Measurements from ENCODE around the gene PPP2R2B. TPM values are rescaled to one million over a fixed set of nuclear protein-coding genes. Genes with fewer than 3 reads are reported as not detected.

PPP2R2B gene
- total and polyA plus RNA-seq, 3 donors from 2014 or later: 9.8 to 36.6 (median 32.0) TPM

GRCh38 chr5:146607659-146608332 is 270.8 kb downstream of the PPP2R2B start:
- DNase-seq: no peak
- H3K36me3 ChIP-seq (ENCODE audit: low read depth, missing control alignments): no peaks in the 10 kb centered on the region
- no peaks in the 10 kb centered on the region for H3K4me1 ChIP-seq
- TF ChIP-seq, protein P1, sequence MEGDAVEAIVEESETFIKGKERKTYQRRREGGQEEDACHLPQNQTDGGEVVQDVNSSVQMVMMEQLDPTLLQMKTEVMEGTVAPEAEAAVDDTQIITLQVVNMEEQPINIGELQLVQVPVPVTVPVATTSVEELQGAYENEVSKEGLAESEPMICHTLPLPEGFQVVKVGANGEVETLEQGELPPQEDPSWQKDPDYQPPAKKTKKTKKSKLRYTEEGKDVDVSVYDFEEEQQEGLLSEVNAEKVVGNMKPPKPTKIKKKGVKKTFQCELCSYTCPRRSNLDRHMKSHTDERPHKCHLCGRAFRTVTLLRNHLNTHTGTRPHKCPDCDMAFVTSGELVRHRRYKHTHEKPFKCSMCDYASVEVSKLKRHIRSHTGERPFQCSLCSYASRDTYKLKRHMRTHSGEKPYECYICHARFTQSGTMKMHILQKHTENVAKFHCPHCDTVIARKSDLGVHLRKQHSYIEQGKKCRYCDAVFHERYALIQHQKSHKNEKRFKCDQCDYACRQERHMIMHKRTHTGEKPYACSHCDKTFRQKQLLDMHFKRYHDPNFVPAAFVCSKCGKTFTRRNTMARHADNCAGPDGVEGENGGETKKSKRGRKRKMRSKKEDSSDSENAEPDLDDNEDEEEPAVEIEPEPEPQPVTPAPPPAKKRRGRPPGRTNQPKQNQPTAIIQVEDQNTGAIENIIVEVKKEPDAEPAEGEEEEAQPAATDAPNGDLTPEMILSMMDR (IDR thresholded peaks at IDR 0.05): no peak
- TF ChIP-seq POLR2A (IDR thresholded peaks at IDR 0.05): no peak
- H3K9me3 ChIP-seq: no peaks in the 10 kb centered on the region
- H3K27ac ChIP-seq: no peak overlapping the region
- intact Hi-C loops (cut with DNase I; ENCODE audit: low total_unique reads): no loop called here
- H3K27me3 ChIP-seq: no peaks in the 10 kb centered on the region
- no peak overlapping the region for H3K4me3 ChIP-seq

GRCh38 chr5:146606893-146607292 is 271.7 kb downstream of the PPP2R2B start:
- DNase-seq: no peak
- intact Hi-C loops (cut with DNase I; ENCODE audit: low total_unique reads): no loop called here

DNA sequence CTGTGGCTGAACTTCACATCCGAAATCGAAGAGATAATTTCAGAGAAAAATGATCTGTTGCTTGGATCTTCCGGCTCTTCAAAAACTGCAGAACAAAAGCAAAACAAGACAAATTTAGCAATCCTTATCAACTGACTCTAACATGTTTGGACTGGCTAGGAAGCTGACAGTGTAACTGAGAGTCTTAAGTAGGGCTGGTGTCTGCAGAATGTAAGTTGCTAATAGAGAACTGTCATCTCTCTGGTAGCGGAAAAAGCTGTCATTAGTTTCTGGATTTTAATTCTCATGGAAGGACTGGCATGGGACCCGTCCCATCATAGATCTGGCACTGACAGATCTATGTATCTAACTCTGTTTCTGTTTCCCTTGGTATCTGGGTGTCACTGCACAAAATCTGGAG is 278.2 kb downstream of the PPP2R2B start:
- no peak for DNase-seq
- whole genome bisulfite sequencing, 2 donors: 86 to 93% methylated on average over 5 of the region's 5 CpGs
- H3K4me1 ChIP-seq: no peaks in the 10 kb centered on the region

More at GRCh38 chr5:146606893-146607292, 271.7 kb downstream of the PPP2R2B start:
- no peak for TF ChIP-seq POLR2A (IDR thresholded peaks at IDR 0.05)
- TF ChIP-seq, protein P1 (IDR thresholded peaks at IDR 0.05): no peak
- no peaks in the 10 kb centered on the region for H3K27me3 ChIP-seq
- H3K4me1 ChIP-seq: no peaks in the 10 kb centered on the region
- H3K27ac ChIP-seq: no peak overlapping the region
- H3K4me3 ChIP-seq: no peak overlapping the region
- 83 to 84% methylated on average over 11 of the region's 11 CpGs for WGBS, 2 donors
- H3K36me3 ChIP-seq (ENCODE audit: low read depth, missing control alignments): no peaks in the 10 kb centered on the region
- H3K9me3 ChIP-seq: no peaks in the 10 kb centered on the region

GRCh38 chr5:146599261-146599660 is 279.3 kb downstream of the PPP2R2B start:
- H3K4me1 ChIP-seq: no peaks in the 10 kb centered on the region
- TF ChIP-seq, protein P1 (IDR thresholded peaks at IDR 0.05): no peak
- TF ChIP-seq POLR2A (IDR thresholded peaks at IDR 0.05): no peak
- no peaks in the 10 kb centered on the region for H3K36me3 ChIP-seq (ENCODE audit: low read depth, missing control alignments)
- no peak overlapping the region for H3K4me3 ChIP-seq
- no peaks in the 10 kb centered on the region for H3K27me3 ChIP-seq
- intact Hi-C loops (cut with DNase I; ENCODE audit: low total_unique reads): no loop called here
- DNase-seq: no peak
- H3K27ac ChIP-seq: no peak overlapping the region
- H3K9me3 ChIP-seq: no peaks in the 10 kb centered on the region
- WGBS, 2 donors: 88 to 92% methylated on average over 1 of the region's 1 CpG

More for the DNA sequence above, 278.2 kb downstream of the PPP2R2B start:
- intact Hi-C loops (cut with DNase I; ENCODE audit: low total_unique reads): no loop called here
- Histone ChIP-seq H3K36me3 (ENCODE audit: low read depth, missing control alignments) (no peaks in the 10 kb centered on the region), H3K4me3 (no peak overlapping the region), H3K9me3 (no peaks in the 10 kb centered on the region), H3K27me3 (no peaks in the 10 kb centered on the region), H3K27ac (no peak overlapping the region)
- TF ChIP-seq POLR2A (IDR thresholded peaks at IDR 0.05): no peak
- TF ChIP-seq, protein P1 (IDR thresholded peaks at IDR 0.05): no peak

GRCh38 chr5:146595088-146595487 is 283.5 kb downstream of the PPP2R2B start:
- Histone ChIP-seq H3K36me3 (ENCODE audit: low read depth, missing control alignments) (no peaks in the 10 kb centered on the region), H3K9me3 (no peaks in the 10 kb centered on the region), H3K27ac (no peak overlapping the region), H3K27me3 (no peaks in the 10 kb centered on the region), H3K4me3 (no peak overlapping the region), H3K4me1 (no peaks in the 10 kb centered on the region)
- no peak for DNase-seq
- TF ChIP-seq, protein P1 (IDR thresholded peaks at IDR 0.05): no peak
- no peak for TF ChIP-seq POLR2A (IDR thresholded peaks at IDR 0.05)
- intact Hi-C loops (cut with DNase I; ENCODE audit: low total_unique reads): no loop called here
- 85 to 88% methylated on average over 2 of the region's 2 CpGs for WGBS, 2 donors

All from testis (tissue), 3 donors.